Cerebellar cortex (tissue), 1 donor: ENCODE measurements around the gene MMP1.

ENCODE experiments used
- DNase-seq: peaks from one replicate; pipeline ENCODE4 v3.0.0-alpha.2; 2015; ENCODE audit warnings: low spot score

MMP1 gene

GRCh38 chr11:102806296-102806695 lies 8.3 kb upstream of the MMP1 start:
- DNase-seq: no peak

- no peak for DNase-seq
These were observed 4.4 kb upstream of the MMP1 start for GRCh38 chr11:102802341-102802740.

GRCh38 chr11:102800767-102801166 lies 2.8 kb upstream of the MMP1 start:
- no peak for DNase-seq

- DNase-seq: no peak
These were observed 1.9 kb upstream of the MMP1 start for GRCh38 chr11:102799681-102800340.

GRCh38 chr11:102794382-102794781 lies 3.6 kb downstream of the MMP1 start:
- DNase-seq: peak; percentile 40

- DNase-seq: no peak
These were observed 4.2 kb downstream of the MMP1 start for GRCh38 chr11:102793677-102794290.

- no peak for DNase-seq
These were observed 5.4 kb downstream of the MMP1 start for GRCh38 chr11:102792604-102793003.

- no peak for DNase-seq
These were observed 6.5 kb downstream of the MMP1 start for GRCh38 chr11:102791271-102792036.

- no peak for DNase-seq
These were observed 9.5 kb downstream of the MMP1 start for GRCh38 chr11:102788334-102788995.

- no peak for DNase-seq
These were observed 13.6 kb downstream of the MMP1 start for GRCh38 chr11:102784380-102784779.

GRCh38 chr11:102783720-102784119 lies 14.2 kb downstream of the MMP1 start:
- no peak for DNase-seq

- DNase-seq: no peak
These were observed 14.9 kb downstream of the MMP1 start for GRCh38 chr11:102783016-102783415.

- DNase-seq: no peak
These were observed 16.3 kb downstream of the MMP1 start for GRCh38 chr11:102781676-102782075.

GRCh38 chr11:102780491-102780918 lies 17.5 kb downstream of the MMP1 start, which contains the start of gene MMP10:
Gene MMP10, minus strand, starts transcription at chr11:102780628. Its CDS starts 37 bp downstream, at chr11:102780591.
- no peak for DNase-seq

- DNase-seq: no peak
These were observed 21.5 kb downstream of the MMP1 start for GRCh38 chr11:102776454-102776853.

- no peak for DNase-seq
These were observed 24.6 kb downstream of the MMP1 start for GRCh38 chr11:102773386-102773785.

GRCh38 chr11:102771351-102771750 lies 26.6 kb downstream of the MMP1 start:
- no peak for DNase-seq

GRCh38 chr11:102770191-102770590 lies 27.8 kb downstream of the MMP1 start:
- DNase-seq: no peak

GRCh38 chr11:102767800-102768199 lies 30.2 kb downstream of the MMP1 start:
- no peak for DNase-seq

- DNase-seq: no peak
These were observed 34.5 kb downstream of the MMP1 start for GRCh38 chr11:102763440-102763839.

- DNase-seq: no peak
These were observed 35.6 kb downstream of the MMP1 start for GRCh38 chr11:102762361-102762767.

- peak; percentile 18 for DNase-seq
These were observed 36.2 kb downstream of the MMP1 start for GRCh38 chr11:102761646-102762238.
